H9 (cell line): ENCODE measurements around the gene HK2. TPM values are rescaled to one million over a fixed set of nuclear protein-coding genes. Genes with fewer than 3 reads are reported as not detected.

Experiments
- DNase-seq: peaks from one replicate; pipeline ENCODE4 v3.0.0-alpha.2; 2017
- H2AFZ ChIP-seq: one replicate; pipeline ENCODE4 v1.6.1; 2013; ENCODE audit warnings: mild to moderate bottlenecking, low read length, control low read depth, moderate library complexity
- H2AK5ac ChIP-seq: 2 replicates; pipeline ENCODE4 v1.6.1; 2013; ENCODE audit warnings: low read length, control low read depth, mixed read lengths; ENCODE audit not compliant: insufficient read length
- H2BK120ac ChIP-seq: one replicate; pipeline ENCODE4 v1.6.1; 2013; ENCODE audit warnings: low read depth, mild to moderate bottlenecking, low read length, control low read depth, inconsistent platforms; ENCODE audit not compliant: poor library complexity, severe bottlenecking
- H2BK12ac ChIP-seq: 2 replicates; pipeline ENCODE4 v1.6.1; 2013; ENCODE audit warnings: low read length, control low read depth, mixed read lengths, low read depth; ENCODE audit not compliant: insufficient read length
- H2BK15ac ChIP-seq: 2 replicates; pipeline ENCODE4 v1.6.1; 2013; ENCODE audit warnings: low read depth, low read length, control low read depth
- H2BK20ac ChIP-seq: one replicate; pipeline ENCODE4 v1.6.1; 2013; ENCODE audit warnings: low read depth, mild to moderate bottlenecking, low read length, control low read depth, inconsistent platforms; ENCODE audit not compliant: poor library complexity, severe bottlenecking
- H2BK5ac ChIP-seq: 2 replicates; pipeline ENCODE4 v1.6.1; 2013; ENCODE audit warnings: low read length, control low read depth, mixed read lengths; ENCODE audit not compliant: insufficient read length
- H3K14ac ChIP-seq: 2 replicates; pipeline ENCODE4 v1.6.1; 2013; ENCODE audit warnings: low read length, control low read depth; ENCODE audit not compliant: insufficient read depth
- H3K18ac ChIP-seq: 2 replicates; pipeline ENCODE4 v1.6.1; 2013; ENCODE audit warnings: low read depth, mild to moderate bottlenecking, mixed read lengths, low read length, control low read depth; ENCODE audit not compliant: insufficient read length
- H3K23ac ChIP-seq: 2 replicates; pipeline ENCODE4 v1.6.1; 2013; ENCODE audit warnings: low read length, control low read depth, mixed read lengths, low read depth; ENCODE audit not compliant: insufficient read length
- H3K23me2 ChIP-seq: 2 replicates; pipeline ENCODE4 v1.6.1; 2013; ENCODE audit warnings: low read depth, mild to moderate bottlenecking, mixed read lengths, low read length, control low read depth; ENCODE audit not compliant: insufficient read length, poor library complexity, severe bottlenecking
- H3K27ac ChIP-seq: 2 replicates; pipeline ENCODE4 v1.5.1; 2013; ENCODE audit warnings: low read length, control low read depth, mixed read lengths, low read depth; ENCODE audit not compliant: insufficient read length
- H3K27me3 ChIP-seq: 2 replicates; pipeline ENCODE4 v1.6.1; 2013; ENCODE audit warnings: low read length, control low read depth, inconsistent platforms; ENCODE audit not compliant: insufficient read depth
- H3K4ac ChIP-seq: 2 replicates; pipeline ENCODE4 v1.6.1; 2013; ENCODE audit warnings: low read depth, mild to moderate bottlenecking, control low read depth, inconsistent platforms, low read length, moderate library complexity
- H3K4me1 ChIP-seq: 2 replicates; pipeline ENCODE4 v1.6.1; 2013; ENCODE audit warnings: low read length, control low read depth, inconsistent platforms; ENCODE audit not compliant: insufficient read depth
- H3K4me2 ChIP-seq: 2 replicates; pipeline ENCODE4 v1.6.1; 2013; ENCODE audit warnings: low read length, control low read depth, mixed read lengths; ENCODE audit not compliant: insufficient read length, insufficient read depth
- H3K56ac ChIP-seq: 2 replicates; pipeline ENCODE4 v1.6.1; 2013; ENCODE audit warnings: low read depth, mild to moderate bottlenecking, mixed read lengths, low read length, control low read depth; ENCODE audit not compliant: insufficient read length
- H3K79me1 ChIP-seq: 2 replicates; pipeline ENCODE4 v1.6.1; 2013; ENCODE audit warnings: low read depth, mild to moderate bottlenecking, moderate library complexity, low read length, control low read depth, inconsistent platforms; ENCODE audit not compliant: insufficient read depth, poor library complexity, severe bottlenecking
- H3K79me2 ChIP-seq: 2 replicates; pipeline ENCODE4 v1.6.1; 2013; ENCODE audit warnings: low read length, control low read depth, inconsistent platforms; ENCODE audit not compliant: insufficient read depth
- H3K9ac ChIP-seq: 2 replicates; pipeline ENCODE4 v1.6.1; 2013; ENCODE audit warnings: low read length, control low read depth, mixed read lengths; ENCODE audit not compliant: insufficient read length; ENCODE audit errors: extremely low read depth
- H3K9me3 ChIP-seq: one replicate; pipeline ENCODE4 v1.6.1; 2013; ENCODE audit warnings: low read depth, low read length, inconsistent platforms; ENCODE audit not compliant: control insufficient read depth
- H3T11ph ChIP-seq: one replicate; pipeline ENCODE4 v1.6.1; 2013; ENCODE audit warnings: mild to moderate bottlenecking, low read length, control low read depth, inconsistent platforms
- H4K20me1 ChIP-seq: one replicate; pipeline ENCODE4 v1.6.1; 2013; ENCODE audit not compliant: control insufficient read depth, insufficient read length, insufficient read depth
- H4K5ac ChIP-seq: 2 replicates; pipeline ENCODE4 v1.6.1; 2013; ENCODE audit warnings: low read depth, mild to moderate bottlenecking, mixed read lengths, low read length, control low read depth; ENCODE audit not compliant: insufficient read length
- H4K8ac ChIP-seq: replicated peaks from 2 replicates; pipeline ENCODE4 v1.6.1; 2013; ENCODE audit warnings: low read length, control low read depth, mixed read lengths, low read depth; ENCODE audit not compliant: insufficient read length
- H4K91ac ChIP-seq: 2 replicates; pipeline ENCODE4 v1.6.1; 2013; ENCODE audit warnings: low read depth, mild to moderate bottlenecking, moderate library complexity, mixed read lengths, low read length, control low read depth; ENCODE audit not compliant: insufficient read length
- H3K27ac Mint-ChIP-seq, 3 experiments: 2 replicates in 2 of 3; 3 replicates in 1 of 3; pipeline ENCODE4 v1.8.0; 2020 to 2021; ENCODE audit warnings: mixed read lengths in 3 of 3, mild to moderate bottlenecking in 1 of 3, moderate library complexity in 1 of 3
- H3K27me3 Mint-ChIP-seq: 2 replicates; pipeline ENCODE4 v1.8.0; 2021; ENCODE audit warnings: low read depth, mild to moderate bottlenecking, moderate library complexity, mixed read lengths
- H3K36me3 Mint-ChIP-seq, 3 experiments: 2 replicates in 2 of 3; 3 replicates in 1 of 3; pipeline ENCODE4 v1.8.0; 2020 to 2021; ENCODE audit warnings: low read depth in 3 of 3, mixed read lengths in 3 of 3; ENCODE audit not compliant: insufficient read depth in 1 of 3
- H3K4me1 Mint-ChIP-seq, 2 experiments: 2 replicates each; pipeline ENCODE4 v1.8.0; 2020; ENCODE audit warnings: mixed read lengths in 2 of 2
- H3K4me3 Mint-ChIP-seq, 2 experiments: 2 replicates in 1 of 2; 3 replicates in 1 of 2; pipeline ENCODE4 v1.8.0; 2020 to 2021; ENCODE audit warnings: mild to moderate bottlenecking in 2 of 2, mixed read lengths in 2 of 2, moderate library complexity in 1 of 2
- H3K9me3 Mint-ChIP-seq, 2 experiments: 2 replicates in 1 of 2; 3 replicates in 1 of 2; pipeline ENCODE4 v1.8.0; 2020; ENCODE audit warnings: mild to moderate bottlenecking in 2 of 2, mixed read lengths in 2 of 2, moderate library complexity in 1 of 2
- WGBS: extraction: QIAGEN DNeasy Blood & Tissue Kit; methylation state at CpG from one replicate; pipeline ENCODE4 v1.1.7; 2013; ENCODE audit warnings: missing lambda C conversion rate, low lambda C conversion rate, mixed read lengths; ENCODE audit not compliant: insufficient read length; ENCODE audit errors: extremely low coverage; 5-methylcytosine and 5-hydroxymethylcytosine counted together
- total RNA-seq: library from RNA; stranded (reverse); gene quantifications from 2 replicates; pipeline ENCODE4 v1.2.1, GENCODE V29; 2021
- TF ChIP-seq, protein P1 (sequence below): fragments of 200-600 bp; sonication (generic); conservative IDR thresholded peaks from 3 replicates; pipeline ENCODE4 v1.8.0; 2021; ENCODE audit warnings: antibody characterized with exemption, mild to moderate bottlenecking

The HK2 gene
- total RNA-seq, 1 experiment from 2014 or later = 54.3 TPM

DNA sequence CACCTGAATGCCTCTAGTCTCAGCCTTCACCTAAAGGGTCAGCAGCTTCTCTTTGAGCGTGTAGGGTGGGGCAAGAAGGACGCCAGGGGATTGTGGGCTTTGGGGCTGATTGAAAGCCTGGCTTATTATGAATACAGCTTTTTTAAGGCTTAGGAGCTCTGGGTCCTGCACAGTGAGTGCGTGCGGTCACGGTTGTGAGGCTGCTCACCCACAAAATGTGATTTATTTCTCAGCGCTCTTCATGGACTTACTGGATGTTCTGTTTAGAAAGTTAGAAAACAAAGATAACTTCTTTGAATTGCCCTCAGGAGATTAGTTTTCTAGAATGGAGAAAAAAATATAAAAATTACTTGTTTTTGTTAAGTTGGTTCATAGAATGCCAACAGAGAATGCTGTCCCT lies 37.5 kb downstream of the HK2 start:
- no peaks in the 10 kb centered on the region for H3K9me3 ChIP-seq
- no peaks in the 10 kb centered on the region for H3K23me2 ChIP-seq
- H3T11ph ChIP-seq = no peak overlapping the region
- Mint-ChIP-seq H3K9me3 (no peaks in the 10 kb centered on the region), H3K27ac (peak overlapping the region in 1 of 3 experiments; percentile 39; a peak in 1 of 7 replicates), H3K27me3 (no peaks in the 10 kb centered on the region), H3K4me1 (peaks cover 16 to 23% of the 10 kb centered on the region in 2 experiments), H3K36me3 (peaks cover 53 to 91% (median 81%) of the 10 kb centered on the region in 3 experiments; a peak in 6 of 7 replicates), H3K4me3 (no peak overlapping the region)
- no peak overlapping the region for H3K27ac ChIP-seq
- no peak overlapping the region for H2AK5ac ChIP-seq
- no peaks in the 10 kb centered on the region for H4K20me1 ChIP-seq
- no peak overlapping the region for H3K4me2 ChIP-seq
- H2BK5ac ChIP-seq = no peak overlapping the region
- TF ChIP-seq, protein P1, sequence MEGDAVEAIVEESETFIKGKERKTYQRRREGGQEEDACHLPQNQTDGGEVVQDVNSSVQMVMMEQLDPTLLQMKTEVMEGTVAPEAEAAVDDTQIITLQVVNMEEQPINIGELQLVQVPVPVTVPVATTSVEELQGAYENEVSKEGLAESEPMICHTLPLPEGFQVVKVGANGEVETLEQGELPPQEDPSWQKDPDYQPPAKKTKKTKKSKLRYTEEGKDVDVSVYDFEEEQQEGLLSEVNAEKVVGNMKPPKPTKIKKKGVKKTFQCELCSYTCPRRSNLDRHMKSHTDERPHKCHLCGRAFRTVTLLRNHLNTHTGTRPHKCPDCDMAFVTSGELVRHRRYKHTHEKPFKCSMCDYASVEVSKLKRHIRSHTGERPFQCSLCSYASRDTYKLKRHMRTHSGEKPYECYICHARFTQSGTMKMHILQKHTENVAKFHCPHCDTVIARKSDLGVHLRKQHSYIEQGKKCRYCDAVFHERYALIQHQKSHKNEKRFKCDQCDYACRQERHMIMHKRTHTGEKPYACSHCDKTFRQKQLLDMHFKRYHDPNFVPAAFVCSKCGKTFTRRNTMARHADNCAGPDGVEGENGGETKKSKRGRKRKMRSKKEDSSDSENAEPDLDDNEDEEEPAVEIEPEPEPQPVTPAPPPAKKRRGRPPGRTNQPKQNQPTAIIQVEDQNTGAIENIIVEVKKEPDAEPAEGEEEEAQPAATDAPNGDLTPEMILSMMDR = no peak
- no peak overlapping the region for H3K23ac ChIP-seq
- no peak overlapping the region for H2AFZ ChIP-seq
- no peak overlapping the region for H2BK120ac ChIP-seq
- no peak overlapping the region for H4K5ac ChIP-seq
- no peak overlapping the region for H3K9ac ChIP-seq
- no peak overlapping the region for H3K56ac ChIP-seq
- no peaks in the 10 kb centered on the region; the same call in 1 of the 2 replicates for H3K4me1 ChIP-seq
- no peak overlapping the region for H4K8ac ChIP-seq
- no peak overlapping the region for H3K4ac ChIP-seq
- no peak overlapping the region for H2BK20ac ChIP-seq
- WGBS = no CpG with 5 or more reads among the region's 6 CpGs
- peaks cover 6% of the 10 kb centered on the region for H3K79me1 ChIP-seq
- no peak for DNase-seq
- H3K27me3 ChIP-seq = no peaks in the 10 kb centered on the region
- no peaks in the 10 kb centered on the region for H3K79me2 ChIP-seq
- no peak overlapping the region for H2BK15ac ChIP-seq
- no peak overlapping the region for H3K14ac ChIP-seq
- H2BK12ac ChIP-seq = no peak overlapping the region
- no peak overlapping the region for H4K91ac ChIP-seq
- H3K18ac ChIP-seq = no peak overlapping the region
